ENCODE data around the gene NRXN3. TPM values are rescaled to one million over a fixed set of nuclear protein-coding genes. Genes with fewer than 3 reads are reported as not detected.

Gene NRXN3
- total RNA-seq, 6 experiments from 2014 or later, result 0.07 to 0.28 (median 0.11) TPM; not detected in 2

- no peaks in the 10 kb centered on the region for H3K27me3 Mint-ChIP-seq (ENCODE audit: insufficient read depth)
- no peaks in the 10 kb centered on the region for H3K4me1 Mint-ChIP-seq (ENCODE audit: low read depth)
- H3K9me3 Mint-ChIP-seq, result peaks cover 11% of the 10 kb centered on the region
- H3K36me3 Mint-ChIP-seq (ENCODE audit: low read depth), result no peaks in the 10 kb centered on the region
- no peak overlapping the region for H3K27ac Mint-ChIP-seq
- DNase-seq, result no peak
- TF ChIP-seq CTCF (IDR thresholded peaks at IDR 0.05), result no peak
- H3K4me3 Mint-ChIP-seq, result no peak overlapping the region
Measured at GRCh38 chr14:79204591-79204990, 1034.4 kb downstream of the NRXN3 start.

- Mint-ChIP-seq H3K9me3 (no peaks in the 10 kb centered on the region), H3K27me3 (ENCODE audit: insufficient read depth) (no peaks in the 10 kb centered on the region), H3K27ac (no peak overlapping the region), H3K4me1 (ENCODE audit: low read depth) (no peaks in the 10 kb centered on the region), H3K4me3 (no peak overlapping the region), H3K36me3 (ENCODE audit: low read depth) (no peaks in the 10 kb centered on the region)
- no peak for TF ChIP-seq CTCF (IDR thresholded peaks at IDR 0.05)
- DNase-seq, result no peak
Measured at GRCh38 chr14:79209418-79209817, 1039.2 kb downstream of the NRXN3 start.

GRCh38 chr14:79225815-79226214 lies 1055.6 kb downstream of the NRXN3 start:
- no peak for TF ChIP-seq CTCF (IDR thresholded peaks at IDR 0.05)
- Mint-ChIP-seq H3K27ac (no peak overlapping the region), H3K27me3 (ENCODE audit: insufficient read depth) (peaks cover 2% of the 10 kb centered on the region; the same call in 1 of the 2 replicates), H3K9me3 (peaks cover 10% of the 10 kb centered on the region), H3K4me3 (no peak overlapping the region), H3K36me3 (ENCODE audit: low read depth) (no peaks in the 10 kb centered on the region), H3K4me1 (ENCODE audit: low read depth) (no peaks in the 10 kb centered on the region)
- no peak for DNase-seq

GRCh38 chr14:79229383-79229909 lies 1059.3 kb downstream of the NRXN3 start:
- Mint-ChIP-seq H3K9me3 (peaks cover 4% of the 10 kb centered on the region), H3K4me1 (ENCODE audit: low read depth) (no peaks in the 10 kb centered on the region), H3K4me3 (no peak overlapping the region), H3K27ac (no peak overlapping the region), H3K27me3 (ENCODE audit: insufficient read depth) (peaks cover 2% of the 10 kb centered on the region; the same call in 1 of the 2 replicates), H3K36me3 (ENCODE audit: low read depth) (no peaks in the 10 kb centered on the region)
- no peak for TF ChIP-seq CTCF (IDR thresholded peaks at IDR 0.05)
- no peak for DNase-seq

GRCh38 chr14:79242666-79243065 lies 1072.5 kb downstream of the NRXN3 start:
- TF ChIP-seq CTCF (IDR thresholded peaks at IDR 0.05), result no peak
- Mint-ChIP-seq H3K4me3 (no peak overlapping the region), H3K9me3 (0 out of 2 replicates have a peak, but pooled peaks cover 3% of the 10 kb centered on the region), H3K4me1 (ENCODE audit: low read depth) (no peaks in the 10 kb centered on the region), H3K27ac (no peak overlapping the region), H3K27me3 (ENCODE audit: insufficient read depth) (peaks cover 4% of the 10 kb centered on the region), H3K36me3 (ENCODE audit: low read depth) (no peaks in the 10 kb centered on the region)
- no peak for DNase-seq
